Measurements from ENCODE around the gene TSR1.

The TSR1 gene

GRCh38 chr17:2374549-2375285 lies 38.5 kb upstream of the TSR1 start:
- no peak overlapping the region for H3K4me3 ChIP-seq (ENCODE audit: low read depth, low read length)
- no peak for TF ChIP-seq CTCF (IDR thresholded peaks at IDR 0.05; ENCODE audit: insufficient read depth, low read depth, low read length, missing control alignments)
- DNase-seq (ENCODE audit: low read depth), result no peak

GRCh38 chr17:2373179-2373578 lies 36.9 kb upstream of the TSR1 start:
- no peak overlapping the region for H3K4me3 ChIP-seq (ENCODE audit: low read depth, low read length)
- DNase-seq (ENCODE audit: low read depth), result no peak
- TF ChIP-seq CTCF (IDR thresholded peaks at IDR 0.05; ENCODE audit: insufficient read depth, low read depth, low read length, missing control alignments), result no peak

GRCh38 chr17:2372681-2373080 lies 36.4 kb upstream of the TSR1 start:
- TF ChIP-seq CTCF (IDR thresholded peaks at IDR 0.05; ENCODE audit: insufficient read depth, low read depth, low read length, missing control alignments), result no peak
- no peak overlapping the region for H3K4me3 ChIP-seq (ENCODE audit: low read depth, low read length)
- DNase-seq (ENCODE audit: low read depth), result no peak

GRCh38 chr17:2372180-2372579 lies 35.9 kb upstream of the TSR1 start:
- H3K4me3 ChIP-seq (ENCODE audit: low read depth, low read length), result no peak overlapping the region
- DNase-seq (ENCODE audit: low read depth), result no peak
- no peak for TF ChIP-seq CTCF (IDR thresholded peaks at IDR 0.05; ENCODE audit: insufficient read depth, low read depth, low read length, missing control alignments)

GRCh38 chr17:2371183-2372130 lies 35.2 kb upstream of the TSR1 start:
- TF ChIP-seq CTCF (IDR thresholded peaks at IDR 0.05; ENCODE audit: insufficient read depth, low read depth, low read length, missing control alignments), result no peak
- no peak for DNase-seq (ENCODE audit: low read depth)
- no peak overlapping the region for H3K4me3 ChIP-seq (ENCODE audit: low read depth, low read length)

GRCh38 chr17:2370211-2370589 lies 33.9 kb upstream of the TSR1 start:
- no peak overlapping the region for H3K4me3 ChIP-seq (ENCODE audit: low read depth, low read length)

More at GRCh38 chr17:2370211-2370589, 33.9 kb upstream of the TSR1 start:
- no peak for DNase-seq (ENCODE audit: low read depth)
- no peak for TF ChIP-seq CTCF (IDR thresholded peaks at IDR 0.05; ENCODE audit: insufficient read depth, low read depth, low read length, missing control alignments)

Data from GM12865 (cell line).